PC-3 (cell line): Measurements from ENCODE around the gene AEBP2. TPM values are rescaled to one million over a fixed set of nuclear protein-coding genes. Genes with fewer than 3 reads are reported as not detected.
"Not testable (repeated sequence)": the region's sequence is repeated elsewhere in the genome, so short reads cannot be mapped to it uniquely, and the experiment has no call there.

Experiments used
- ATAC-seq: fragments of 200-7000 bp; cut with Tn5 transposase; 2 replicates; pipeline ENCODE4 v1.9.1; 2020; ENCODE audit warnings: mild to moderate bottlenecking, moderate library complexity
- BruUV-seq: library from RNA; stranded (reverse); fragments of 400-500 nt; replicated peaks from 2 replicates; lab custom pipeline; 2021; lab: Mats Ljungman, UMichigan
- CTCF ChIA-PET: fragments of 300-600 bp; sonication (Branson Sonifier 250); formaldehyde crosslinking; loops from one replicate; lab custom pipeline; 2022; ENCODE audit warnings: antibody characterized with exemption; lab: Charles Lee
- POLR2A ChIA-PET: fragments of 300-600 bp; sonication (Branson Sonifier 250); formaldehyde crosslinking; loops from one replicate; lab custom pipeline; 2022; ENCODE audit warnings: antibody characterized with exemption; ENCODE audit not compliant: unreplicated experiment; lab: Charles Lee
- DNase-seq: peaks from one replicate; pipeline ENCODE4 v3.0.0-alpha.2; 2015
- H2AFZ ChIP-seq: fragments of 300-600 bp; sonication (generic); 2 replicates; pipeline ENCODE4 v1.6.0; 2016; ENCODE audit warnings: antibody characterized with exemption, low read length
- H3F3A ChIP-seq: fragments of 300-600 bp; sonication (generic); one replicate; pipeline ENCODE4 v1.6.0; 2017; ENCODE audit warnings: antibody characterized with exemption, low read length, control low read depth, mild to moderate bottlenecking; ENCODE audit not compliant: unreplicated experiment
- H3K27ac ChIP-seq: fragments of 300-600 bp; sonication (generic); 2 replicates; pipeline ENCODE4 v1.5.1; 2016; ENCODE audit warnings: mild to moderate bottlenecking, low read length
- H3K27me3 ChIP-seq: fragments of 300-600 bp; sonication (generic); 2 replicates; pipeline ENCODE4 v1.6.1; 2016; ENCODE audit warnings: low read length, mixed read lengths
- H3K36me3 ChIP-seq: fragments of 300-600 bp; sonication (generic); 2 replicates; pipeline ENCODE4 v1.6.1; 2016; ENCODE audit warnings: low read depth, mixed run types, low read length, mixed read lengths
- H3K4me1 ChIP-seq: fragments of 300-600 bp; sonication (generic); 2 replicates; pipeline ENCODE4 v1.5.1; 2016; ENCODE audit warnings: low read length; ENCODE audit not compliant: insufficient read depth
- H3K4me2 ChIP-seq: fragments of 300-600 bp; sonication (generic); 2 replicates; pipeline ENCODE4 v1.6.0; 2016; ENCODE audit warnings: low read length
- H3K4me3 ChIP-seq: fragments of 300-600 bp; sonication (generic); 2 replicates; pipeline ENCODE4 v1.5.1; 2016; ENCODE audit warnings: mild to moderate bottlenecking, low read length, mixed read lengths
- H3K79me2 ChIP-seq: fragments of 300-600 bp; sonication (generic); 2 replicates; pipeline ENCODE4 v1.6.1; 2017; ENCODE audit warnings: low read length, mixed read lengths
- H3K9ac ChIP-seq: fragments of 300-600 bp; sonication (generic); 2 replicates; pipeline ENCODE4 v1.6.0; 2016; ENCODE audit warnings: mild to moderate bottlenecking, low read length
- H3K9me2 ChIP-seq: fragments of 300-600 bp; sonication (generic); replicated peaks from 2 replicates; pipeline ENCODE4 v1.6.1; 2016; ENCODE audit warnings: mixed run types, low read length, mixed read lengths
- H3K9me3 ChIP-seq: fragments of 300-600 bp; sonication (generic); 2 replicates; pipeline ENCODE4 v1.6.1; 2016; ENCODE audit warnings: low read length, mixed read lengths
- H4K20me1 ChIP-seq: fragments of 300-600 bp; sonication (generic); 2 replicates; pipeline ENCODE4 v1.6.1; 2016; ENCODE audit warnings: low read length, mixed read lengths
- CTCF ChIP-seq: fragments of 300-600 bp; sonication (generic); conservative IDR thresholded peaks from 2 replicates; pipeline ENCODE4 v1.5.1; 2017; ENCODE audit warnings: antibody characterized with exemption, low read depth, mild to moderate bottlenecking, low read length
- EZH2 ChIP-seq: fragments of 300-600 bp; sonication (generic); IDR thresholded peaks from one replicate; pipeline ENCODE4 v1.6.1; 2017; ENCODE audit warnings: antibody characterized with exemption, mild to moderate bottlenecking, low read length; ENCODE audit not compliant: unreplicated experiment
- EZH2phosphoT487 ChIP-seq: fragments of 300-600 bp; sonication (generic); IDR thresholded peaks from 2 replicates; pipeline ENCODE4 v1.6.1; 2018; ENCODE audit warnings: mild to moderate bottlenecking, antibody characterized with exemption, low read length, borderline replicate concordance
- intact Hi-C: fragments of 100-400 bp; cut with micrococcal nuclease; formaldehyde crosslinking; loops from 2 replicates; pipeline ENCODE4 v1.9.0; 2023
- total RNA-seq: library from RNA; depleted of rRNA; stranded (reverse); fragments of >200 nt; gene quantifications from 2 replicates; pipeline ENCODE4 v1.2.3, GENCODE V29; 2014

The AEBP2 gene
- total RNA-seq, 1 experiment from 2014 or later, result 10.2 TPM

- intact Hi-C loops, result no loop called here
- Histone ChIP-seq H3K4me1 (no peaks in the 10 kb centered on the region), H4K20me1 (no peaks in the 10 kb centered on the region), H3F3A (no peaks in the 10 kb centered on the region), H3K27me3 (no peaks in the 10 kb centered on the region), H3K9ac (no peak overlapping the region), H3K4me3 (no peak overlapping the region), H3K4me2 (no peak overlapping the region), H3K9me2 (no peaks in the 10 kb centered on the region), H2AFZ (no peak overlapping the region), H3K36me3 (no peaks in the 10 kb centered on the region), H3K79me2 (no peaks in the 10 kb centered on the region), H3K9me3 (no peaks in the 10 kb centered on the region), H3K27ac (no peak overlapping the region)
- TF ChIP-seq EZH2 (no peak), EZH2phosphoT487 (no peak), CTCF (no peak)
- no peak for DNase-seq
- POLR2A ChIA-PET, result no interaction called here
- BruUV-seq, result no TSS peak
- CTCF ChIA-PET, result no interaction called here
- no peak for ATAC-seq
Observed at GRCh38 chr12:19423166-19423930, 15.9 kb upstream of the AEBP2 start.

GRCh38 chr12:19428246-19428645 is 11.0 kb upstream of the AEBP2 start:
- ChIA-PET POLR2A (no interaction called here), CTCF (no interaction called here)
- Histone ChIP-seq H3K4me2 (no peak overlapping the region), H3K9me2 (no peaks in the 10 kb centered on the region), H3K4me1 (peaks cover 6% of the 10 kb centered on the region; the same call in 1 of the 2 replicates), H3F3A (no peaks in the 10 kb centered on the region), H3K27me3 (no peaks in the 10 kb centered on the region), H2AFZ (no peak overlapping the region), H3K27ac (no peak overlapping the region), H3K9me3 (no peaks in the 10 kb centered on the region), H3K9ac (no peak overlapping the region), H3K4me3 (no peak overlapping the region), H3K36me3 (no peaks in the 10 kb centered on the region), H4K20me1 (no peaks in the 10 kb centered on the region), H3K79me2 (no peaks in the 10 kb centered on the region)
- BruUV-seq, result no TSS peak
- intact Hi-C loops, result no loop called here
- DNase-seq (no peak), ATAC-seq (no peak)
- no peak for TF ChIP-seq CTCF
- no peak for TF ChIP-seq EZH2phosphoT487

- BruUV-seq, DNase-seq, CTCF ChIA-PET, H3K9me3 ChIP-seq, H2AFZ ChIP-seq, POLR2A ChIA-PET, H3K36me3 ChIP-seq, intact Hi-C loops, H3K4me1 ChIP-seq, H3K4me2 ChIP-seq, H3K79me2 ChIP-seq, H3K9me2 ChIP-seq, H3K27me3 ChIP-seq, H3K27ac ChIP-seq, H3K4me3 ChIP-seq, H4K20me1 ChIP-seq, H3K9ac ChIP-seq, H3F3A ChIP-seq, ATAC-seq: not testable (repeated sequence)
Observed at GRCh38 chr12:19429491-19429890, 9.8 kb upstream of the AEBP2 start.
